K562 (cell line): ENCODE measurements around the gene CCL11. TPM values are rescaled to one million over a fixed set of nuclear protein-coding genes. Genes with fewer than 3 reads are reported as not detected.
A peak's percentile ranks its signal among the peaks of the same experiment; 100 is the strongest.

ENCODE experiments used
- ATAC-seq: fragments of 200-7000 bp; cut with Tn5 transposase; 3 replicates; pipeline ENCODE4 v1.9.1; 2020; ENCODE audit warnings: moderate library complexity
- BruUV-seq: library from RNA; stranded (reverse); fragments of 400-500 nt; replicated peaks from 2 replicates; lab custom pipeline; 2021; lab: Mats Ljungman, UMichigan
- CTCF ChIA-PET: fragments of 300-600 bp; formaldehyde crosslinking; extraction: SDS; loops from one replicate; lab custom pipeline; 2021; ENCODE audit warnings: low intra/inter-chr PET ratio; lab: Yijun Ruan, JAX
- POLR2A ChIA-PET: fragments of 300-600, 350-650 bp; sonication (Branson Sonifier 250); formaldehyde crosslinking; extraction: SDS; loops from one replicate; lab custom pipeline; 2021; ENCODE audit warnings: antibody characterized with exemption, inconsistent platforms; lab: Yijun Ruan, JAX
- DNase-seq, 4 experiments: peaks; one replicate each; pipeline versions ENCODE4 v3.0.0 to v3.0.0-alpha.2; 2011 to 2018; ENCODE audit warnings: low spot score in 3 of 4, mixed read lengths in 3 of 4; ENCODE audit errors: extremely low read depth in 1 of 4
- FAIRE-seq: peaks from 2 replicates; lab custom pipeline; 2011; peaks lifted over from hg19 to GRCh38; lab: Jason Lieb, UNC
- H2AFZ ChIP-seq: 2 replicates; pipeline ENCODE4 v1.6.0; 2011; ENCODE audit warnings: low read depth, low read length, control low read depth, inconsistent platforms
- H3K27ac ChIP-seq: fragments of 200-600 bp; 3 replicates; pipeline ENCODE4 v1.8.0; 2011; ENCODE audit warnings: low read depth, mild to moderate bottlenecking, control low read depth, inconsistent platforms, low read length, moderate library complexity, mixed read lengths; ENCODE audit errors: extremely low read depth
- H3K27me3 ChIP-seq, 2 experiments: fragments of 300-600 bp in 1 of 2; 2 replicates in 1 of 2; 3 replicates in 1 of 2; pipeline versions ENCODE4 v1.6.0 to v1.8.0; 2011; ENCODE audit warnings: inconsistent platforms in 2 of 2, low read length in 2 of 2, mild to moderate bottlenecking in 1 of 2, mixed read lengths in 1 of 2, moderate library complexity in 1 of 2; ENCODE audit not compliant: control insufficient read depth in 2 of 2, insufficient read depth in 2 of 2
- H3K36me3 ChIP-seq: fragments of 300-600 bp; 3 replicates; pipeline ENCODE4 v1.8.0; 2011; ENCODE audit warnings: mild to moderate bottlenecking, low read length, inconsistent platforms; ENCODE audit not compliant: control insufficient read depth, insufficient read depth
- H3K4me1 ChIP-seq, 2 experiments: fragments of 200-600 bp in 1 of 2; replicated peaks in 1 of 2; 2 replicates in 1 of 2; 3 replicates in 1 of 2; pipeline versions ENCODE4 v1.5.1 to v1.8.0; 2011; ENCODE audit warnings: inconsistent platforms in 2 of 2, low read length in 2 of 2, mild to moderate bottlenecking in 1 of 2, mixed read lengths in 1 of 2, moderate library complexity in 1 of 2; ENCODE audit not compliant: control insufficient read depth in 2 of 2, insufficient read depth in 2 of 2
- H3K4me2 ChIP-seq: 2 replicates; pipeline ENCODE4 v1.6.1; 2011; ENCODE audit warnings: low read length, control low read depth, inconsistent platforms, mixed read lengths; ENCODE audit not compliant: insufficient read depth
- H3K4me3 ChIP-seq: fragments of 200-600 bp; sonication (generic), shearing (Covaris generic); 2 replicates; pipeline ENCODE4 v1.5.1; 2016; ENCODE audit warnings: control low read depth, inconsistent platforms
- H3K79me2 ChIP-seq: fragments of 200-600 bp; 3 replicates; pipeline ENCODE4 v1.8.0; 2011; ENCODE audit warnings: low read length, inconsistent platforms; ENCODE audit not compliant: control insufficient read depth, insufficient read depth
- H3K9ac ChIP-seq, 2 experiments: 2 replicates each; pipeline versions ENCODE4 v1.6.0 to v1.6.1; 2011; ENCODE audit warnings: low read depth in 2 of 2, low read length in 2 of 2, control low read depth in 1 of 2, inconsistent platforms in 1 of 2, mild to moderate bottlenecking in 1 of 2, mixed read lengths in 1 of 2; ENCODE audit not compliant: insufficient read depth in 1 of 2
- H3K9me1 ChIP-seq: one replicate; pipeline ENCODE4 v1.6.0; 2011; ENCODE audit warnings: inconsistent platforms, mild to moderate bottlenecking, low read length, moderate library complexity; ENCODE audit not compliant: control insufficient read depth, insufficient read depth
- H3K9me3 ChIP-seq: replicated peaks from 2 replicates; pipeline ENCODE4 v1.5.1; 2011; ENCODE audit warnings: low read depth, low read length, inconsistent platforms; ENCODE audit not compliant: control insufficient read depth, insufficient read depth
- H4K20me1 ChIP-seq: replicated peaks from 2 replicates; pipeline ENCODE4 v1.6.1; 2011; ENCODE audit warnings: low read length, inconsistent platforms, mixed read lengths; ENCODE audit not compliant: control insufficient read depth, insufficient read depth
- AFF4 ChIP-seq: sonication (generic); formaldehyde crosslinking; IDR thresholded peaks from 2 replicates; pipeline ENCODE4 v1.8.0; 2023; ENCODE audit warnings: mild to moderate bottlenecking, missing genetic modification reagents
- E2F6 ChIP-seq, 2 experiments: IDR thresholded peaks; 2 replicates each; pipeline ENCODE4 v1.6.1; 2011; ENCODE audit warnings: borderline replicate concordance in 1 of 2, control low read depth in 1 of 2, low read depth in 1 of 2, low read length in 1 of 2, mild to moderate bottlenecking in 1 of 2, mixed read lengths in 1 of 2, moderate library complexity in 1 of 2; ENCODE audit not compliant: insufficient read depth in 1 of 2, insufficient read length in 1 of 2, poor library complexity in 1 of 2, severe bottlenecking in 1 of 2; ENCODE audit errors: extremely low read depth in 1 of 2
- GABPA ChIP-seq: fragments of 200-800 bp; sonication (Bioruptor generic); conservative IDR thresholded peaks from 2 replicates; pipeline ENCODE4 v1.6.1; 2016; ENCODE audit warnings: low read depth, missing genetic modification characterization, missing compliant biosample characterization
- GTF2E2 ChIP-seq: fragments of 200-800 bp; sonication (Bioruptor generic); IDR thresholded peaks from 2 replicates; pipeline ENCODE4 v1.6.1; 2016; ENCODE audit warnings: missing genetic modification characterization, missing compliant biosample characterization
- HDGF ChIP-seq: fragments of 450-650 bp; IDR thresholded peaks from 2 replicates; pipeline ENCODE4 v1.6.1; 2016
- HNRNPL ChIP-seq: fragments of 200-400 bp; formaldehyde crosslinking; IDR thresholded peaks from 2 replicates; pipeline ENCODE4 v1.6.1; 2017; ENCODE audit warnings: low read depth, mild to moderate bottlenecking, low read length
- MTA2 ChIP-seq: fragments of 450-650 bp; IDR thresholded peaks from 2 replicates; pipeline ENCODE4 v1.6.1; 2016; ENCODE audit warnings: low read depth
- NR2C2 ChIP-seq, 2 experiments: fragments of 200-800 bp in 1 of 2; sonication (Bioruptor generic) in 1 of 2; sonication (generic) in 1 of 2; formaldehyde crosslinking in 1 of 2; IDR thresholded peaks; 2 replicates each; pipeline versions ENCODE4 v1.6.1 to v1.8.0; 2016 to 2022; ENCODE audit warnings: mild to moderate bottlenecking in 1 of 2, missing compliant biosample characterization in 1 of 2, missing genetic modification characterization in 1 of 2, missing genetic modification reagents in 1 of 2
- PRPF4 ChIP-seq: fragments of 200-400 bp; formaldehyde crosslinking; IDR thresholded peaks from one replicate; pipeline ENCODE4 v1.6.1; 2017; ENCODE audit warnings: low read length, low read depth, mild to moderate bottlenecking; ENCODE audit not compliant: insufficient read depth, poor library complexity, severe bottlenecking
- RAD21 ChIP-seq, 2 experiments: fragments of 250-450 bp in 1 of 2; fragments of 450-650 bp in 1 of 2; sonication (Bioruptor Pico) in 1 of 2; formaldehyde crosslinking in 1 of 2; IDR thresholded peaks in 1 of 2; conservative IDR thresholded peaks in 1 of 2; 2 replicates each; pipeline versions ENCODE4 v1.4.0 to v1.8.0; 2020 to 2022; ENCODE audit warnings: mild to moderate bottlenecking in 2 of 2, moderate library complexity in 1 of 2
- RCOR1 ChIP-seq, 2 experiments: IDR thresholded peaks; 2 replicates each; pipeline ENCODE4 v1.6.1; 2012; ENCODE audit warnings: low read depth in 2 of 2, low read length in 2 of 2, borderline replicate concordance in 1 of 2, improper control_type of control experiment in 1 of 2
- SMARCE1 ChIP-seq: fragments of 450-650 bp; IDR thresholded peaks from 2 replicates; pipeline ENCODE4 v1.7.1; 2016; ENCODE audit warnings: mild to moderate bottlenecking
- SNIP1 ChIP-seq: fragments of 450-650 bp; IDR thresholded peaks from 2 replicates; pipeline ENCODE4 v1.7.1; 2017; ENCODE audit warnings: low read depth, mild to moderate bottlenecking
- SPI1 ChIP-seq: IDR thresholded peaks from 2 replicates; pipeline ENCODE4 v1.6.1; 2011; ENCODE audit warnings: low read depth, low read length, control low read depth, borderline replicate concordance
- ZNF134 ChIP-seq: fragments of 250-450 bp; sonication (Bioruptor Pico); conservative IDR thresholded peaks from 2 replicates; pipeline ENCODE4 v1.4.0; 2020
- ZNF197 ChIP-seq: fragments of 200-800 bp; sonication (Bioruptor generic); IDR thresholded peaks from 2 replicates; pipeline ENCODE4 v1.6.1; 2016; ENCODE audit warnings: low read depth, missing genetic modification characterization, missing compliant biosample characterization
- ZNF263 ChIP-seq: sonication (generic); formaldehyde crosslinking; IDR thresholded peaks from 2 replicates; pipeline ENCODE4 v1.8.0; 2022; ENCODE audit warnings: mild to moderate bottlenecking, missing genetic modification reagents, borderline replicate concordance
- ZNF57 ChIP-seq: fragments of 450-650 bp; formaldehyde crosslinking; IDR thresholded peaks from 2 replicates; pipeline ENCODE4 v1.4.0; 2020; ENCODE audit warnings: mild to moderate bottlenecking, moderate library complexity
- WGBS: fragments of 100-300 bp; shearing (Covaris generic); methylation state at CpG from one replicate; pipeline ENCODE4 v1.1.6; 2016; ENCODE audit warnings: low coverage, mixed read lengths; ENCODE audit not compliant: insufficient coverage; ENCODE audit errors: missing lambda C conversion rate; 5-methylcytosine and 5-hydroxymethylcytosine counted together
- in situ Hi-C: fragments of 300-500 bp; cut with MboI; formaldehyde crosslinking; loops from 4 replicates; pipeline ENCODE4 v1.15.0; 2018; ENCODE audit warnings: inconsistent platforms, mixed read lengths
- intact Hi-C: fragments of 100-400 bp; cut with micrococcal nuclease; formaldehyde crosslinking; loops from 2 replicates; pipeline ENCODE4 v1.14.2; 2022
- polyA plus RNA-seq, 8 experiments: library from polyadenylated mRNA; depleted of rRNA in 4 of 8; stranded (reverse) in 5 of 8; unstranded in 3 of 8; fragments of >200 nt; fragmentation: Nextera tagmentation in 2 of 8; fragmentation: Illumina TruSeq in 1 of 8; extraction: Ambion mirVana in 2 of 8; extraction: Trizol in 1 of 8; gene quantifications; 2 replicates each; pipeline versions ENCODE4 v1.2.1 to v1.2.3, GENCODE V29; 2011 to 2014; ENCODE audit warnings: inconsistent platforms in 1 of 8, missing spikeins in 1 of 8
- total RNA-seq, 7 experiments: library from RNA; depleted of rRNA in 6 of 7; stranded (reverse); fragments of >200 nt in 6 of 7; fragmentation: Illumina TruSeq in 2 of 7; extraction: Trizol in 2 of 7; gene quantifications; 2 replicates each; pipeline versions ENCODE4 v1.2.1 to v1.2.3, GENCODE V29; 2011 to 2021; ENCODE audit warnings: low replicate concordance in 1 of 7

The CCL11 gene
- total and polyA plus RNA-seq, 9 of the 15 experiments (the other 6 are each of a cell fraction or from before 2014, with no cell fraction given): not detected

- Histone ChIP-seq H3K4me2 (no peak overlapping the region), H3K9ac (no peak overlapping the region), H3K4me1 (peaks cover 7 to 16% of the 10 kb centered on the region in 2 experiments; a peak in 4 of 5 replicates), H3K27me3 (peaks cover 0 to 3% of the 10 kb centered on the region in 2 experiments; a peak in 3 of 5 replicates), H3K27ac (no peak overlapping the region), H3K36me3 (no peaks in the 10 kb centered on the region), H3K79me2 (no peaks in the 10 kb centered on the region)
- POLR2A ChIA-PET: interaction anchor here (1.0 to 1.2 kb wide), 2 partner anchors 39 to 50 kb away, joined by 3 to 4 read pairs; no protein-coding TSS in a partner anchor
- no TSS peak for BruUV-seq
- DNase-seq: peak in 2 of 4 experiments; percentile 30 to 46
- TF ChIP-seq SMARCE1 (peak; percentile 58; the same call in 1 of the 2 replicates), E2F6 (IDR thresholded peaks at IDR 0.05; ENCODE audit: borderline replicate concordance in 1 of 2, extremely low read depth in 1 of 2, insufficient read depth in 1 of 2, insufficient read length in 1 of 2, low read depth in 1 of 2, low read length in 1 of 2, poor library complexity in 1 of 2, severe bottlenecking in 1 of 2) (no peak), HNRNPL (no peak), RAD21 (CRISPR knock-in tag; conservative IDR thresholded peaks at IDR 0.05 in 1 of 2, IDR thresholded peaks at IDR 0.05 in 1 of 2) (0 out of 4 replicates have a peak, but pooled peaks of 1 of the 2 experiments have one; percentile 4), PRPF4 (no peak), ZNF263 (CRISPR knock-in tag) (no peak), AFF4 (CRISPR knock-in tag) (no peak), GTF2E2 (tag) (no peak), NR2C2 (CRISPR knock-in tag; IDR thresholded peaks at IDR 0.05) (no peak), NR2C2 (tag; IDR thresholded peaks at IDR 0.05) (peak; percentile 62; the same call in 1 of the 2 replicates), GABPA (no peak), HDGF (no peak), RCOR1 (IDR thresholded peaks at IDR 0.05; ENCODE audit: borderline replicate concordance in 1 of 2, low read depth in 2 of 2, low read length in 2 of 2) (0 out of 4 replicates have a peak, but pooled peaks of 1 of the 2 experiments have one; percentile 9), ZNF197 (CRISPR knock-in tag) (no peak), SPI1 (peak; percentile 23; the same call in 1 of the 2 replicates), MTA2 (no peak), ZNF134 (CRISPR knock-in tag) (no peak), SNIP1 (no peak), ZNF57 (CRISPR knock-in tag) (no peak)
- TF ChIP-seq, all 486 proteins: peak for 5
- CTCF ChIA-PET: no interaction called here
- peak; percentile 62 for FAIRE-seq
- peaks cover 2% of the 10 kb centered on the region; the same call in 1 of the 2 replicates for H4K20me1 ChIP-seq
- no peak overlapping the region for H2AFZ ChIP-seq
- no peaks in the 10 kb centered on the region for H3K9me3 ChIP-seq
- no peak overlapping the region for H3K4me3 ChIP-seq
- no peaks in the 10 kb centered on the region for H3K9me1 ChIP-seq
- in situ Hi-C loops (no loop called here), intact Hi-C loops (no loop called here)
- 2% methylated on average over 5 of the region's 5 CpGs for WGBS
- ATAC-seq: peak; percentile 77
Observed at GRCh38 chr17:34252095-34252443, 33.5 kb upstream of the CCL11 start.
